Activated T-helper 9 cell treated with anti-CD3 and anti-CD28 coated beads, Interleukin-2, amount 50 U/mL, for 16 hours (primary cell): ENCODE measurements around the gene KRT15.

Source experiments
- DNase-seq: peaks from one replicate; pipeline ENCODE4 v3.0.0-alpha.2; 2020; ENCODE audit warnings: low read depth

Gene KRT15

DNA sequence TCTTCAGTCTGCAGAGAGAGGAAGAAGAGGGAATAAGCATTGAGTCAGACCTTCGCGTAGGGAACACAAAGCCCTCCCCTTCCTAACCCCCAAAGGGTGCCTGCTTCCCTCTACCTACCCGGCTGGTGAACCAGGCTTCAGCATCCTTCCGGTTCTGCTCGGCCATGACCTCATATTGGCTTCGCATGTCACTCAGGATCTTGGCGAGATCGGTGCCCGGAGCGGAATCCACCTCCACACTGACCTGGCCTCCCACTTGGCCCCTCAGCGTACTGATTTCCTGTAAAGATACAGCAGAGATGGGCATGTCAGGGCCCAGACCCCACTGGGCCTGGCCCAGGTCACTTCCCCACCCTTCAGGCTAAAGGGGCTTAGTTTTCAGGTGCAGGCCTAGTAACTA lies 5.6 kb upstream of the KRT15 start:
- DNase-seq: no peak

DNA sequence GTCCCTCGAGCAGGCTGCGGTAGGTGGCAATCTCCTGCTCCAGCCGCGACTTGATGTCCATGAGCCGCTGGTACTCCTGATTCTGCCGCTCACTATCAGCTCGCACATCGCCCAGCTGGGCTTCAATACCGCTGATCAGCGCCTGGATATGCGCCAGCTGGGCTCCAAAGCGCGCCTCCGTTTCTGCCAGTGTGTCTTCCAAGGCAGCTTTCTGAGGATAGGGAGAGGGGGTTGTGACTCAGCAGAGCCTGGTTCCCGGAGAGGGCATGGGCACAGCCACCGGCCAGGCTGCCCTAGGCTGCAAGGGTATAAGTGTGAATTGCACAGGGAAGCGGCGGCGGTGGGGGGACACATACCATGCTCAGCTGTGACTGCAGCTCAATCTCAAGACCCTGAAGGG lies 5.1 kb upstream of the KRT15 start:
- DNase-seq: no peak

DNA sequence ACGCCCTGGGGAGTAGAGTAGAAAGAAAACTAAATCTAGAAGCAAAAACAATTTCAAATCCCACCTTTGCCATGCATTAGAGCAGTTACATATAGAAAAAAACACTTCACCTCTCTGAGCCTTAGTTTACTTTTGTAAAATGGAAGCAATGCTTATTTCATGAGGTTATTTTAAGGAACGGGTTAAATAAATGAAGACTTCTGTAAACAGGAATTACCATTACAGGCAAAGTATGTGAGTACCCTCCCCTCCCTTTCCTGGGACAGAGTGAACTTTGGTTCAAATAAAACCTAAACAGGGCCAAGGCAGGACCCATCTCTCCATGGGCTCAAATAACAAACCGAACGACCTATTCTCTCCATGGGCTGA lies 4.5 kb upstream of the KRT15 start:
- DNase-seq: no peak

DNA sequence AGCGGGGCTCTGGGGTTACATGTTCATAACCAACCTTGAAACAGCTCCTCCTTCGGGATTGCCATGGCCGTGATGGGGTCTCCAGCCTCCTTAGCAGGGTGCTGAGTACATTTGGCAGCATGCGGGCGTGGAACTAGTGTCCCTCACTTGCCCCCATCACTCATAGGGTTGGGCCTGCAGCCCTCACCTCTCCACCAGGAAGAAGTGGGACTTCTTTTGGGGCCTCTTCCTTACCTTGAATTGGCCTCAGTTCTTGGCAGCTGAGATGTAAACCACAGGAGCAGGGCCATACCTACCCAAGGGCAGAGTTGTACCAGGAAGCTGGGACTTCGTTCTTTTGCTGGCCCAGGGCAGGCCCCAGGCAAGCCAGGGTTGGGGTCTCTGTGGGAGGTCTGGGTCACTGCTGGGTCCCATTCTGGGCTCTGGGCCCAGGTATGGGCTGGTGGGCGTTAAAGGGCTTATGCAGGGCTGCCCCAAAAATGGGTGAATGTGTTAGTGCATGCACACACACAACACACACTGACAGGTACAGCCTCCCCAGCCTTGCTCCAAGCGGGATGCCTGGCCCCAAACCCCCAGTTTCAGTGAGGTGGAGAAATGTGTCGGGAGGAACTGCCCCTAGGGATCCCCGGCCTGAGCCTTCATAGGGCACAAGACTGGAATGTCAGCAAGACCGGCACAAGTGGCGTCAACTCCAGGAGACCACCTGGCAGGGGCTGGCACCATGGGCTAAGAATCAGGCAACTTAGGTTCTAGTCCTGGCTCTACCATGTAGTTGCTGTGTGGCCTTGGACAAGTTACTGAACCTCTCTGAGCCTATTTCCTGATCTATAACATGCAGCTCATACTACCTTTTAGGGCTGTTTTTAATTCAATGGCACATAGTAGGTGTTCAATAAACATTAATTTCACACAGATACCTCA lies 3.9 kb upstream of the KRT15 start:
- DNase-seq: no peak

DNA sequence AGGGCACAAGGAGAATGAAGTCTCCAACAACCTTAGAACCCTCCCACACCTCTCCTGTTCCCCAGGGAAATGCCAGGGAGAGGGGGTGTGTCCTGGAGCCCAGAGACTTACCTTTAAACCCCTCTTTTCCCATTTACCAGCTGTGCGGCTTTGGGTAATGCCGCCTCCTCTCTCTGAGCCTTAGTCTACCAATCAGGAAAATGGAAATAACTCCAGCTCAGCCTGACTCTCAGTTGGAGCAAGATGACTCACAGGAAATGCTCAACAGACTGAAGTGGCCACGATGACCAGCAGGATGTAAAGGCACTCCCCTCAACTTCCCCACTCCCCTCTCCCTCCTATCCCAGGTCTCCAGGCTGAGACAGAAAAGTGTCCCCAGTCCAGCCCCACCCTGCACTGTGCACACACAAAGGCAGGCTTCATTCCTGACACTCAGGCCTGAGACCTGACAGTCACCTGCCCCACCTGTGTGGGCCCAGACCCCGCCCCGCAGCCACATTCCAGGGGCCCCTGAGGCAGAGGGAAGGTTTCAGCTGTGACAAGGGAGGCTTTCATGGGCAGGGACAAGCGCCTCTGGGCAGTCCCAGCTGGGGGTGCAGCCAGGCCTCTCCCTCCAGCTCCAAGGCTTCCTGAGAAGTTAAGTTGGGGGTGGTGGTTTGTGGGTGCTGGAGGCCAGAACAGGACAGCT lies 3.0 kb upstream of the KRT15 start:
- no peak for DNase-seq

DNA sequence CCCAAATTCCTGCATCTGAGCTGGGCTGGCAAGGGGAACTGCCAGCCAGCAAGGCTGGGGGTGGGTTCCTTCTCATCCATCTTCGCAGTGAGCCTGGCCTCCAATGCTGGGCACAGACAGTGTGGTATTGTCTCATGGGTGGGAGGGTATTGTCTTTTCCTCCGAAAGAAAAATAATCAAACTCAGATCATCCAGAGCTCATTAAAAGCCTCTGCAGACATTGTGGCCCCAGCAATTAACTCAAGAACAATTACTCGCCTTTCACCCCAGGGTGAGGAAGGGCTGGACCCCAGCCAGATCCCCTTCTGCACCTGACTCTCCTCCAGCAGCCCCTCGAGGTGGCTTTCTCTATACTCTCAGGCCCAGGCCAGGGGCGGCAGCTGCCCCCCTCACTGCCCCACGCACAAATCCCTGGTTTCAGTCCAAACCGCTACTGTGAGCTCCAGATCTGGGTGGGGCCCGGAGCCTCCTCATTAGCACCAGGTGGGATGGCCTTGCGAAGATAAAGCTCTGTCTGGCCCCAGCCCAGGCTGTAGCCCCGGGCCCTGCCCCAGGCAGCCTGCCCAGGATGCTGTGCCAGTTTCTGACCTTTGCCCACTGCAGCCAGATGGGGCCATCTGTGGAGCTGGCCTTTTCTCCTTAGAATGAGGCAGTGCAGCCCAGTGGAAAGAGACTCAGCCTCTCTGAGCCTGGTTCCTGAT lies 2.3 kb upstream of the KRT15 start:
- DNase-seq: no peak

DNA sequence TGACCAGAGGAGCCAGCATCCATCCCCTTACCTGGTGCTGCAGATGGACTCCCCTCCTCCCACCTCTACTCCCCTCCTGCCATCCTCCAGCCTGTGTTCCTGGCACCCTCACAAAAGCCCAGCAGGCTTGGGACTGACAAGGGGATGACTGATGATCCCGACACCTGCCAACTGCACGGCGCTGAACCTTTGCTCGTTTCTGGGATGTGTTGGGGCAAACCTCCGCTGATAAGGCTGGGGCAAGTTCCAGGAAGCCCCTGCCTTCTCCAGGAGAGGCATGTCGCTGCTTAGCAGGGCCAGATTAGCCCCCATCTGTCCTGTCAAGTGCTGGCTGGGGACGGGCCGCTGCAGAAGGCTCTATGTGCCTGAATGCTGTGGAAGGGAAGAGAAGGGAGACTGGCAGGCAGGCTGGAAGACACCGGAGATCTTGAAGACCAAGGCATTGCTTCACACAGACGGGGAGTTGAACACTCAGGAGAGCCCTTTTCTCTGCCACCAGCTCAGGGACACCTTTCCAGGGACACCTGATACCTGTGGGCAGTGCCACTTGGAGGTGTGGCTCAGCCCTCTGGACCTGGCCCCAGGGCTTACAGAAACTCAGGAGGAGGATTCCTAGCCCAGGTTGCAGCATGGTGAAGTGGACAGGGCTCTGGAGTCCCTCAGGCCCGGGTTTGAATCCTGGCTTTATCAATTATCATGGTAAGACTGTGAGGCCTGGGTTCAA lies 973 bp upstream of the KRT15 start:
- no peak for DNase-seq

DNA sequence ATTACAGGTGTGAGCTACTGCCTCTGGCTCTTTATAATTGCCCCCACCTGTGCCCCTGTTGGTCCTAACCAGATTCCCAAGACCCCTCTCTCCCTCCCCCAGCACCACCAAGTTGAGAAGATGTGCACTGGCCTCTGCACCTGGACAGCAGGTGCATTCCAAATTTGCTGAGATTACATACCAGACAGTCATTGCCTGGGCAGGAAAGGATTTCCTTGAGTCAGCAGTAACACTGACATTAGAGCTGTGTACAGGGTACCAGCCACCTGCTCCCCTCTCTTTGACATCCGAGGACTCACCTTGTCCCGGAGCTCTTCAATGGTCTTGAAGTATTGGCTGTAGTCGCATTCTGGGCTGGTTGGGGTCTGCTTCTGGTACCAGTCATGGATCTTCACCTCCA lies 659 bp downstream of the KRT15 start:
- DNase-seq: no peak

DNA sequence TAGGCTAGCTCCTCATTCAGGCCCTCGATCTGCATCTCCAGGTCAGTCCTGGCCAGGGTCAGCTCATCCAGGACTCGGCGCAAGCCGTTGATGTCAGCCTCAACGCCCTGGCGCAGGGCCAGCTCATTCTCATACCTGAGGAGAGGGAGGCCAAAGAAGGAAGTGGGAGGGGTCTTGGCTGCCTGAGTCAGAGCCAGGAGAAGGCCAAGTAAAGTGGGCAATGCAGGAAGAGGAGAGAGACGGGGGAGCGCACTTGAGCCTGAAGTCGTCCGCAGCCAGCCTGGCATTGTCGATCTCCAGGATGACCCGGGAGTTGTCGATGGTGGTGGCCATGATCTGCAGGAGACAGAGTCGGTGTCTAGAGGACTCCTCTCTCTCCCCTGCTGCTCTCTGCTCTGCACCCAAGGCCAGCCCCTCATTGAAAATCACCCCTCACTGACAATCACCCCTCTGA lies 1.8 kb downstream of the KRT15 start:
- DNase-seq: no peak

DNA sequence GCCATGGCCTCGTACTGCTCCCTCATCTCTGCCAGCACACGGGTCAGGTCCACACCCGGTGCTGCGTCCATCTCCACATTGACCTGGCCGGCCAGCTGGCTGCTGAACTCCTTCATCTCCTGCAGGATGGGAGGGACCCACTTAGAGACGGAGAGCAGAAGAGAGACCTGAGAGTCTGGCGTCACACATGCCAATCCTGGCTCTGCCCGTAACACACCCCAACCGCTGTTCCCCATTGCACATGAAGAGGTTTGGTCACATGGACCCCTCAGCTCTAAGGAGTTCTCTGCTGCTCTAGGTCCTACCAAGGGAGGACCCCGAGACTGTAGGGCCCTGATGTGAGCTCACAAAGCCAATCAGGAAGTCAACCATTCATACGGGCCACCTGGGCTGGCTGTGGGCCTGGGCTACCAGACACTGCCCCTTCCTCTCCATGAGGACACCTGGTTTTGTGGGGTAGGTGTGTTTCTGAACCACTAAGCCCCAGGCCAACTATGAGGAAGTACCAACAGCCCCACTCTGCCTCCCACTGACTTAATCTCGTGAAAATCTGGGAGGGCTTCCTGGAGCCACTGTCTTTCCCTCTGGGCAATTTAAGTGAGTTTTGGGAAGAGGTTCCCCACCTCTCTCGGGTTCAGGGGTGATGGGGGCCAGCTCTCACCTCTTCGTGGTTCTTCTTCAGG lies 2.4 kb downstream of the KRT15 start:
- no peak for DNase-seq

DNA sequence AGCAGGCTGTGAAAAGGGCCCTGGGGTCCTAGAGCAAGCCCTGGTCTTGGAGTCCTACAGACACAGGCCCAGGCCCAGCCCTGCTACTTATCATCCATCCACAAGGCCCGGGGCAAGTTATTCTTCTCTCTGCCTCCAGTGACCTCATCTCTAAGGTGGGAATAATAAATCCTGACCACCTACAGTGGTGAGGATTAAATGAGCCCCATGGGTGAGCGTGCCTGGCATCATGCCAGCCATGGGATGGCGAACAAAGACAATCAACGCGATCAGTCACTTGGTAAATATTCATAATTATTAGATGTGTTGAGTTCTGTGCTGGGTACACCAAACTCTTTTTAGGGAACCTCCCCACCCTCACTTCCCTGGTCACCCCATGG lies 5.5 kb downstream of the KRT15 start:
- DNase-seq: no peak

DNA sequence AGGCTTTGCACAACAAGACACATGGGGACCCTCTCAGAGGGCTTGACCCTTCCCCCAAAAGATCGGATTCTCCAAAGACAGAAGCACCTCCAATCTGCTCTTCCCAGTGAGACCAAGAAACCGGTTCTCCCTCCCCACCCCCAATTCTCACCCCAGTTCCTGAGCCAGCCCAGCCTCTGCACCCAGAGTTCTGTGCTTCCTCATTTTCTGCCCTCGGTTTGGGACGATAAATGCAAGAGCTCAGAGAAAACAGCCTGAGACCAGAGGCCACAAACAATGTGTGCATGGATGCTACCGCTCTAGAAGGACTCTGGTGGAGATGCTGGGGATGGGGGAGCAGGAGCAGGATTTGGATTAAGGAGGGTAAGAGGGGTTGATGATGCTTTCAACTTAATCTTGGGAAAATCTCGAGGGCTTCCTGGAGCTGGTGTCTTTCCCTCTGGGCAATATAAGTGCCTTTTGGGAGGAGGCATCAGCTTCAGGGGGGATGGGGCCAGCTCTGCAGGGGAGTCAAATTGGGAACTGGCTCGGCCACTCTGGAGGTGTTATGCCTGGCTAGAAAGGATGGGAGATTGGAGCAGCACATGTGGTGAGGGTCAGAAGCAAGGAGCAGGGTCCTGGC lies 6.0 kb downstream of the KRT15 start:
- DNase-seq: no peak

DNA sequence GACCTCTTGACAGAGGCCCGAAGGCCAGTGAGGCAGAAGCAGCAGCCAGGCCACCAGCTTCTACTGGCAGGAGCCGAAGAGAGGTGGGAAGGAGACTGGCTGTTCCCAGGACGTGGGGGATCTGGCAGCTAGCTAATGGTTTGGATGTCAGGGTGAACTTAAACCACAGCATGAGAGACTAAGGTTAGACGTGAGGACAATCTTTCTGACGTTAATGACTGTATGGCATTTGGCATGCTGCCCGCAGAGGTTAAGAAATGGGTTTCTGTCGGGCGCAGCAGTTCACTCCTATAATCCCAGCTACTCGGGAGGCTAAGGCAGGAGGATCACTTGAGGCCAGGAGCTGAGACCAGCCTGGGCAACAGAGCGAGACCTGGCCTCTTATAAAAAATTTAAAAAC lies 7.0 kb downstream of the KRT15 start:
- DNase-seq: no peak

DNA sequence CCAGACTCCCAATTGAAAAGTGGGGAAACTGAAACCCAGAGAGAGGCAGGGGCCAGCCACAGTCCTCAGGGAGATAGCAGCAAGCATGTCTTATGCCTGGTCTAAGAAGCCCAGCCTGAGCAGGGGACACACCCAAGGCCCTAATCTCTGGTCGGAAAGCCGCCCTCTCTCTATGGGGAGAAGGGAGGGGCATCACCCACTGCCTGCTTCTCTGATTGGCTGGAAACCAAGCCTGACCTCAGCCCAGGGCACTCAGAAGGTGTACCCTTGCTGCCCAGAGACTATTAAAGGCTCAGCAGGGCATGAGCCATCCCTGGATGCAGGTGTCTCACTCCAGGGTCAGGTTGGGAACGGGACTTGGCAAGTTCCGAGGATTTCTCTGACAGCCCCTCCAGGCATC lies 7.6 kb downstream of the KRT15 start:
- no peak for DNase-seq

DNA sequence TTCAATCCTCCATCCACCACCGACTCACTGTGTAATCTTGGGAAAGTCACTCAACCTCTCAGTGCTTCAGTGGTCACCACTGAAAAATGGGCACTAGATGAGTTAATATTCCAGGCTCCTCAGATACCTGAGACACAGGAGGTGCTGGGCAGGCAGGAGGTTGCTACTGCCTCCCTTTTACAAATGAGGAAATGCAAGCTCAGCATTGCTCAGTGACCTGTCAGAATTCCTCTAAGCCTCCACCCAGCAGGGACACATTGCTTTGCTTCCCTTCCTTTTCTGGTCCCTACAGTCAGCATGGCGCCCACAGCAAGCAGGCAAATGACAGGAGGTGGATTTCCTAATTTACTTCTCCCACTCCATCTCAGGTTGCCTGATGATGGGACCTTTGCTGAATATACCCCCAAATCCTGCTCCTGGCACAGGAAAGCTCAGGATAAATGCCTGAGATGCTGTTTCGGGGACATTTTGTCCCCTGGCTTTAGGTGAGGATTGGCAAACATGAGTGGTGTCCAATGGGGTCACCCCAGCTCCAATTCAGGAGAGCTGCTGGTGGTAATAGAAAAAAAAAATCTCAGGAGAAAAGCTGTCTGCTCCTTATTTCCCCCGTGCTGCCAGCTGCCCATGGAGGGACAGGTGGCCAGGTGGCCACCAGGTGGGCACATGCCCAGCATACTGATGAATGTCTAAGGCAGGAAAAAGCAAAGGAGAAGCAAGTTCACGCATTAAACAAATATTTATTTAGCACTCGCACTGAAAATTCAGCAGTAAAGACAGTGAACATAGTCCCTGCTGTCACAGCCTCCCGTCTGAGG lies 8.2 kb downstream of the KRT15 start:
- no peak for DNase-seq

DNA sequence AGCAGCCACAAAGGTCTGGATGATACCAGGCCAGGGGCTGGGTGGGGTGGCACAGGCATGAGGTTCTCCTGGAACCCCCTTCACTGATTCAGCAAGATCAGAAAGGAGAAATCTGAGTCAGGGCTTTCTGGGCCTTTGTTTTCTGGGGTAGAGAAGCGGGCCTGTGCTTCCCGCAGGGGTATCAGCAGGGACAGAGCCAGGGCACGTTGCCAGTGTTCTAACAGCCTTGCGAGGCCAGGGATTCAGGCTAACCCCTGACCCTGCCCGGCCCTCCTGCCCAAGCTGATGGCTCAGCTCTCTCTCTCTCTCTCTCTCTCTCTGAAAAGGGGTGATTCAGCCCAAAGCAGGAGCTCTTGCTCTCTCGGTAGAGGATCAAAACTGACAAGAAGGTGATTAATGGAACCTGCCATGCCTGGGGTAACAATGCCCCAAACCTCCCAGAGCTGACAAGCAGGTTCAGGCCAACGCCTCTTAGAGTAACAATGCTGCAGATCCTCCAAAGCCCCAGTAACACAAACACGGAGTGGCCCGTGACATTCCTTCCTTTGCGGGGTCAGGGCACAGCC lies 11.3 kb downstream of the KRT15 start:
- DNase-seq: no peak

DNA sequence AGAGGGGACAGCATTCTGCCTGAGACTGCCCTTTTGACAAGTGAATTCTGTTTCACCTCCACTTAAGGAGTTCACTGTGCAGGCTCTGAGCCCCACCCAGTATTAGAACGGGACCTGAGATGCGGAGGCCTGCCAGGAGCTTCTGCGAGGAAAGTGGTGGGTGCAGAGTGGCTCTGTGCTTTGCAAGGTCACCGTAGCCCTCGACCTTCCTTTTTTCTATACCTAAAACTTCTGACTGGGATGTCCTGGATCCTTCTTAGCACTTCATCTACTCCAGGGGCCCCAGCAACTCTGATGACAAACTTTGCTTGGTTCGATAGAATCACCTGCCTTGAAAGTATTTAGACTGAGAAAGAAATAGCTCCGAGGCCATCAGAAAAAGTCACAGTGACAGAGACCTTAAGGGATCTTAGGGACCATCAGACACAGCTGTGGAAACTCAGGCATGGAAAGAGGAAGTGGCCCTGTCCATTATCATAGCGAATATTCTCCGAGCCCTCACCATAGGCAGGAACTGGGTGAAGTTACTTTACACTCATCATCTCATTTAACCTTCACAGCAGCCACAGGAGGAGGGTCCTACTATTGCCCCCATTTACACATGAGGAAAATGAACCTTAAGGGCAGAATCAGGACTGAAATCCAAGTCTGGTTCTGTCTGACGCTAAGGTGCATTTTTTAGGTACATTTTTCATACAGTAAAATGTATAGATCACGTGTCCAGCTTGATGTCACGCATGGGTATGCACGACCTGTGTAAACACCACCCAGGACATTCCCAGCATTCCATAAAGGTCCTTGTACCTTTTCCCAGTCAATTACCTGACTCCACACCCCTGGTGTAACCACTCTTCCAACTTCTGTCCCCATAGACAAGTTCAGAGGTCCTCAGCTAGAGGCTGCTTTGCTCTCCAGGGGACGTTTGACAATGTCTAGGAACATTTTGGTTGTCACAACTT lies 12.6 kb downstream of the KRT15 start:
- DNase-seq: no peak

DNA sequence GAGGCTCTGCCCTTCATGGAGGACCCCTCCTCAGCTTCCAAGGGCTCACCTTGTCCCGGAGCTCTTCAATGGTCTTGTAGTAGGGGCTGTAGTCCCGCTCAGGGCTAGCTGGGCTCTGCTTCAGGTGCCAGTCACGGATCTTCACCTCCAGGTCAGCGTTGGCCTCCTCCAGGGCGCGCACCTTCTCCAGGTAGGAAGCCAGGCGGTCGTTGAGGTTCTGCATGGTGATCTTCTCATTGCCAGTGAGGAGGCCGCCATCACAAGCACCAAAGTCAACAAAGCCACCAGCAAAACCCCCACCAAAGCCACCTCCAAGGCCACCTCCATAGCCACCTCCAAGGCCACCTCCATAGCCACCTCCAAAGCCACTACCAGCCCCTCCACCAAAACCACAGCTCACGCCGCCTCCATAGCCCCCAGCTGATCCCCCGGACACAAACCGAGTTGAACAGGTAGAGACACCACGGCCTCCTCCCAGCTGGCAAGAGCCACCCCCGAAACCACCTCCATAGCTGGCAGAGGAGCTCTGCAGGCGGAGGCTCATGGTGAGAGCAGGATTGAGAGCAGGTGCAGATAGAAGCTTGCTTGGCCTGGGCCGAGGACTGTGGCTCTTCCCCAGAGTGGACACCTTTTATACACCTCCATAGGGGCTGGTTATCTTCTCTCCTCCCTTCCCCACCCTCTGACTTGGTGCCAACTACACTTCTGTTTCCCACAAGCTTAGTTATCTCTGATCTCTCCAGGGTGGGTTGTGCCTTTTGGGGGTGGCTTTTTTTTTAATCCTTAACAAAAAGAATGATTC lies 13.5 kb downstream of the KRT15 start, which contains the start of gene KRT13:
KRT13 (minus strand) TSS at position 606 of the 802 bp plus-strand sequence; CDS start at position 544, 62 bp downstream.
- no peak for DNase-seq
